ENCODE results near the gene FYN. TPM values are rescaled to one million over a fixed set of nuclear protein-coding genes. Genes with fewer than 3 reads are reported as not detected.

Gene FYN
- total RNA-seq, 4 donors from 2014 or later: 37.8 to 65.8 (median 53.8) TPM

DNA sequence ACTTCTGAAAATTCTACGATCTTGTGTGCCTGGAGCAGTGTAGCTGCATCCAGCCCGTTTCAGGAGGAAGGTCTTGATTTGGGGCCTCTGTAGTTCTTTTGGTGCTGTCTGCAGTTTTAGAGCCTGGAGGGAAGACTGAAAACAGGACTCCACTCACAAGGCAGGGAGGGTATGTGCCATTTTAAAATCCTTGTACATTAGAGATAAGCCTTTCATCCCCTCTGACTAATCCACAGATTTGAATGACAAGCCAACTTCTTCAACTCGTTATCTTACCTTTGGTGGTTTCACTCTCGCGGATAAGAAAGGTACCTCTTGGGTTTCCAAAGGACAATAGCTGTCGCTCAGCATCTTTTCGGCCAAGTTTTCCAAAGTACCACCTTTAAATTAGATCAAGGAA, 169.5 kb downstream of the FYN start:
- H3K36me3 ChIP-seq: peaks cover 0 to 73% (median 21%) of the 10 kb centered on the region in 4 donors
- no peak overlapping the region for H3K27ac ChIP-seq (replicated peaks in 1 of 4)
- no peak overlapping the region for H3K4me3 ChIP-seq
- no peak for DNase-seq (ENCODE audit: extremely low spot score)
- H3K27me3 ChIP-seq: no peaks in the 10 kb centered on the region
- H3K9me3 ChIP-seq: no peaks in the 10 kb centered on the region
- 92% methylated on average over 7 of the region's 7 CpGs for WGBS
- TF ChIP-seq EP300 (IDR thresholded peaks at IDR 0.05) (no peak), POLR2A (IDR thresholded peaks at IDR 0.05; ENCODE audit: low read depth) (no peak), POLR2AphosphoS5 (IDR thresholded peaks at IDR 0.05) (no peak)
- TF ChIP-seq, protein P1, sequence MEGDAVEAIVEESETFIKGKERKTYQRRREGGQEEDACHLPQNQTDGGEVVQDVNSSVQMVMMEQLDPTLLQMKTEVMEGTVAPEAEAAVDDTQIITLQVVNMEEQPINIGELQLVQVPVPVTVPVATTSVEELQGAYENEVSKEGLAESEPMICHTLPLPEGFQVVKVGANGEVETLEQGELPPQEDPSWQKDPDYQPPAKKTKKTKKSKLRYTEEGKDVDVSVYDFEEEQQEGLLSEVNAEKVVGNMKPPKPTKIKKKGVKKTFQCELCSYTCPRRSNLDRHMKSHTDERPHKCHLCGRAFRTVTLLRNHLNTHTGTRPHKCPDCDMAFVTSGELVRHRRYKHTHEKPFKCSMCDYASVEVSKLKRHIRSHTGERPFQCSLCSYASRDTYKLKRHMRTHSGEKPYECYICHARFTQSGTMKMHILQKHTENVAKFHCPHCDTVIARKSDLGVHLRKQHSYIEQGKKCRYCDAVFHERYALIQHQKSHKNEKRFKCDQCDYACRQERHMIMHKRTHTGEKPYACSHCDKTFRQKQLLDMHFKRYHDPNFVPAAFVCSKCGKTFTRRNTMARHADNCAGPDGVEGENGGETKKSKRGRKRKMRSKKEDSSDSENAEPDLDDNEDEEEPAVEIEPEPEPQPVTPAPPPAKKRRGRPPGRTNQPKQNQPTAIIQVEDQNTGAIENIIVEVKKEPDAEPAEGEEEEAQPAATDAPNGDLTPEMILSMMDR (IDR thresholded peaks at IDR 0.05): no peak
- H3K4me1 ChIP-seq: peaks cover 0 to 4% (median 0%) of the 10 kb centered on the region in 4 donors
- intact Hi-C loops (cut with DNase I): no loop called here

GRCh38 chr6:111702268-111702667, 171.0 kb downstream of the FYN start:
- Histone ChIP-seq H3K36me3 (peaks cover 0 to 80% (median 23%) of the 10 kb centered on the region in 4 donors), H3K27me3 (no peaks in the 10 kb centered on the region), H3K9me3 (no peaks in the 10 kb centered on the region), H3K27ac (replicated peaks in 1 of 4) (no peak overlapping the region), H3K4me1 (peaks cover 0 to 4% (median 0%) of the 10 kb centered on the region in 4 donors), H3K4me3 (no peak overlapping the region)
- no peak for DNase-seq (ENCODE audit: extremely low spot score)
- TF ChIP-seq POLR2AphosphoS5 (IDR thresholded peaks at IDR 0.05) (no peak), EP300 (IDR thresholded peaks at IDR 0.05) (no peak)
- TF ChIP-seq, protein P1 (IDR thresholded peaks at IDR 0.05): no peak
- 88% methylated on average over 5 of the region's 5 CpGs for WGBS
- intact Hi-C loops (cut with DNase I): no loop called here

DNA sequence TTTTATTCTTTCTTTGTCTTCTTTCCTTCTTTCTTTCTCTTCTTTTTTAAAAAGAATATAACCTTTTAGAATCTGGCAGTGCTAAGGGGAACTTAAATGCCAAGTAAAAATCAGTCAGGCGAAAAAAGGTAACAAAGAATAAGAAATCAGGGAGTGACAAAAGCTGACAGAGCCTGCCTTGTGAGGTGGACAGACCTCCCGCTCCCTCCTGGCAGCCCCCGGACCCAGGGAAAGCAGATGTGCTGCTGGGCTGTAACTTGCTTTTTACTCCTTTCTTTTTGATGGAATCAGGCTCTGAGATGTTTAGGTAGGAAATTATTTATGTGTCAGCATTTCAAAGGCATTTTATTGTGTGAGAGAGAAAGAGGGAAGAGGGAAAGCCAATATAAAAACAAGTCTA, 172.1 kb downstream of the FYN start:
- Histone ChIP-seq H3K4me3 (no peak overlapping the region), H3K36me3 (peaks cover 0 to 80% (median 23%) of the 10 kb centered on the region in 4 donors), H3K27ac (replicated peaks in 1 of 4) (no peak overlapping the region), H3K9me3 (no peaks in the 10 kb centered on the region), H3K4me1 (no peaks in the 10 kb centered on the region), H3K27me3 (no peaks in the 10 kb centered on the region)
- WGBS: 83% methylated on average over 3 of the region's 3 CpGs
- TF ChIP-seq POLR2AphosphoS5 (IDR thresholded peaks at IDR 0.05) (no peak), EP300 (IDR thresholded peaks at IDR 0.05) (no peak), POLR2A (IDR thresholded peaks at IDR 0.05; ENCODE audit: low read depth) (no peak)
- TF ChIP-seq, protein P1 (IDR thresholded peaks at IDR 0.05): no peak
- no peak for DNase-seq (ENCODE audit: extremely low spot score)
- intact Hi-C loops (cut with DNase I): no loop called here

DNA sequence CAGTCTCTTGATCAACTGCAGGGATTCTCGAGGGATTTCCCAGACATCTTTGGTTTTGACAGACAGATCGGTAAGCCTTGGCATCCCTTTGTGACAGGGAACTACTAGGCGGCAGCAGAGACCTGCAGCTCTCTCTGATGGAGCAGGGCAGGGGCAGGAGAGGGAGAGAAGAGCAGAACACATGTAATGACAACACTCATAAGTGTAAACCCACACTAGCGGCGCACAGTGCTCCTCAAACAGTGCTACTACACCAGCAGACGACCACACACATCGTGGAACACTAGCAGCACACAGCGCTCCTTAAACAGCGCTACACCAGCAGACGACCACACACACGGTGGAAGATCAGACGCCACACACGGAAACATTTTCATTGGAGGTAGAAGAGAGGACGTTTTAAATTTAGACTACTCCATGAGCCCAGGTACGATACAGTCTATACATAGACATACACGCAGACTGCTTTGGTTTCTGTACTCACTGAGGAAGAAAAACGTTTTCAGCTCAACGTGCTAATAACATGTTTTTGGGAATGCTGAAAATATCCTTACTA, 173.0 kb downstream of the FYN start:
- Histone ChIP-seq H3K4me1 (no peaks in the 10 kb centered on the region), H3K27ac (replicated peaks in 1 of 4) (no peak overlapping the region), H3K9me3 (no peaks in the 10 kb centered on the region), H3K27me3 (no peaks in the 10 kb centered on the region), H3K4me3 (no peak overlapping the region), H3K36me3 (peaks cover 0 to 79% (median 23%) of the 10 kb centered on the region in 4 donors)
- DNase-seq (ENCODE audit: extremely low spot score): peak; percentile 64
- intact Hi-C loops (cut with DNase I): no loop called here
- TF ChIP-seq EP300 (IDR thresholded peaks at IDR 0.05) (no peak), POLR2AphosphoS5 (IDR thresholded peaks at IDR 0.05) (no peak), POLR2A (IDR thresholded peaks at IDR 0.05; ENCODE audit: low read depth) (no peak)
- TF ChIP-seq, protein P1 (IDR thresholded peaks at IDR 0.05): no peak
- WGBS: 84% methylated on average over 18 of the region's 18 CpGs

DNA sequence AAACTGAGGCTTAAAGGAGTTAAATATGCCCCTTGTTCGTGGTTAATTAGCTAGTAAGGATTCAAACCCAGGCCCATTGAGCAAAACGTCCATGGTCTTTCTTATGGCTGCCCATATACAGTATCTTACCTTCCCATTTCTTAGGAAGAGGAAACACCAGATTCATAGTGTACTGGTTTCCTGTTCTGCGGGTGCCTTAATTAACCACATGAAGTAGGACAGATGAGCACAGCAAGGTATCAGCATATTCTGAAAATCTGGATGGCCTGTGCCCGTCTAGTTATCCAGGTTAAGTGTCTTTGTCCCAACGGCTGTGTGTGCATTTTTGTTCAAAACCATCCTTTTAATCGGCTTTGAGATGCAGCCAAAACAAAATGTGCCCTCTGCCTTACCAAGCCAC, 174.1 kb downstream of the FYN start:
- 93% methylated on average over 6 of the region's 6 CpGs for whole genome bisulfite sequencing
- TF ChIP-seq POLR2AphosphoS5 (IDR thresholded peaks at IDR 0.05) (no peak), POLR2A (IDR thresholded peaks at IDR 0.05; ENCODE audit: low read depth) (no peak), EP300 (IDR thresholded peaks at IDR 0.05) (no peak)
- TF ChIP-seq, protein P1 (IDR thresholded peaks at IDR 0.05): no peak
- peaks cover 0 to 76% (median 24%) of the 10 kb centered on the region in 4 donors for H3K36me3 ChIP-seq
- DNase-seq (ENCODE audit: extremely low spot score): peak; percentile 66
- H3K4me1 ChIP-seq: no peaks in the 10 kb centered on the region
- no peak overlapping the region for H3K4me3 ChIP-seq
- no peak overlapping the region for H3K27ac ChIP-seq (replicated peaks in 1 of 4)
- no peaks in the 10 kb centered on the region for H3K9me3 ChIP-seq
- intact Hi-C loops (cut with DNase I): no loop called here
- H3K27me3 ChIP-seq: no peaks in the 10 kb centered on the region

Data from esophagus muscularis mucosa (tissue), 4 donors.